22Rv1 (cell line): ENCODE results near the gene MISP3.

Experiments used
- ZFX ChIP-seq: fragments of 450-650 bp; IDR thresholded peaks from 2 replicates; pipeline ENCODE4 v1.6.1; 2017; ENCODE audit warnings: antibody characterized with exemption, borderline replicate concordance
- TF ChIP-seq, protein P1 (sequence below): fragments of 450-650 bp; IDR thresholded peaks from 2 replicates; pipeline ENCODE4 v1.5.1; 2017; ENCODE audit warnings: mild to moderate bottlenecking

DNA sequence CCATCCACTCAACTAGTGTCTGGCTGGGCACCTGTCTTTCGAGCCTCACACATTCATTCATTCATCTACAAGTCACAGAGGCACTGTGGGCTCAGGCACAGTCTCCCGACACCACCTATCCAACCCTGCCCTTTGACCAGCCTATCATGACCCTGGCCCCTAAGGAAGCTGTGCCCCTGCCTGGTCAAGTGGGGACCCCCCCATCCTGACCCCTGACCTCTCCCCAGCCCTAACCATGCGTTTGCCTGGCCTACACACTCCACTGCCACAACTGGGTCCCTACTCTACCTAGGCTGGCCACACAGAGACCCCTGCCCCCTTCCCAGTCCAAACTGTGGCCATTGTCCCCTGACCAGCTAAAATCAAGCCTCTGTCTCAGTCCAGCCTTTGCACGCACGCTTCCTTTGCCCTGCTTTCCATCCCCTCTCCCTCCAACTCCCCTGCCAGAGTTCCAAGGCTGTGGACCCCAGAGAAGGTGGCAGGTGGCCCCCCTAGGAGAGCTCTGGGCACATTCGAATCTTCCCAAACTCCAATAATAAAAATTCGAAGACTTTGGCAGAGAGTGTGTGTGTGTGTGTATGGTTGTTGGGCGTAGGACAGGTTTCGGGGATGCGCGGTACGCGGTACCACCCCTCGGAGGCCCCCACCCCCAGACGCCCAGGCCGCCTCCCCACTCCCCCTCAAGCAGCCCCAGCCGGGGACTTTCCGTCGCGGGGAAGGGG, 41.4 kb upstream of the MISP3 start:
- TF ChIP-seq, protein P1, sequence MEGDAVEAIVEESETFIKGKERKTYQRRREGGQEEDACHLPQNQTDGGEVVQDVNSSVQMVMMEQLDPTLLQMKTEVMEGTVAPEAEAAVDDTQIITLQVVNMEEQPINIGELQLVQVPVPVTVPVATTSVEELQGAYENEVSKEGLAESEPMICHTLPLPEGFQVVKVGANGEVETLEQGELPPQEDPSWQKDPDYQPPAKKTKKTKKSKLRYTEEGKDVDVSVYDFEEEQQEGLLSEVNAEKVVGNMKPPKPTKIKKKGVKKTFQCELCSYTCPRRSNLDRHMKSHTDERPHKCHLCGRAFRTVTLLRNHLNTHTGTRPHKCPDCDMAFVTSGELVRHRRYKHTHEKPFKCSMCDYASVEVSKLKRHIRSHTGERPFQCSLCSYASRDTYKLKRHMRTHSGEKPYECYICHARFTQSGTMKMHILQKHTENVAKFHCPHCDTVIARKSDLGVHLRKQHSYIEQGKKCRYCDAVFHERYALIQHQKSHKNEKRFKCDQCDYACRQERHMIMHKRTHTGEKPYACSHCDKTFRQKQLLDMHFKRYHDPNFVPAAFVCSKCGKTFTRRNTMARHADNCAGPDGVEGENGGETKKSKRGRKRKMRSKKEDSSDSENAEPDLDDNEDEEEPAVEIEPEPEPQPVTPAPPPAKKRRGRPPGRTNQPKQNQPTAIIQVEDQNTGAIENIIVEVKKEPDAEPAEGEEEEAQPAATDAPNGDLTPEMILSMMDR: no peak
- TF ChIP-seq ZFX: no peak
